CD4-positive, alpha-beta memory T cell (primary cell): ENCODE data around the gene PHF12. TPM values are rescaled to one million over a fixed set of nuclear protein-coding genes. Genes with fewer than 3 reads are reported as not detected.

Experiments
- CTCF ChIA-PET: fragments of 350-600 bp; sonication (Branson Sonifier 250); formaldehyde crosslinking; loops from one replicate; lab custom pipeline; 2021; ENCODE audit warnings: inconsistent platforms; ENCODE audit not compliant: partially characterized antibody; lab: Charles Lee
- POLR2A ChIA-PET: fragments of 350-600 bp; sonication (Branson Sonifier 250); formaldehyde crosslinking; loops from one replicate; lab custom pipeline; 2021; ENCODE audit not compliant: partially characterized antibody; lab: Charles Lee
- DNase-seq, 5 donors: peaks; one replicate each; pipeline versions ENCODE4 v3.0.0 to v3.0.0-alpha.2; 2020 to 2022; ENCODE audit warnings: mixed read lengths in 1 of 5
- H3K27ac ChIP-seq: one replicate; pipeline ENCODE4 v1.7.0; 2013; ENCODE audit warnings: low read depth, low read length
- H3K27me3 ChIP-seq: 2 replicates; pipeline ENCODE4 v1.7.0; 2013; ENCODE audit warnings: mild to moderate bottlenecking, low read length, moderate library complexity; ENCODE audit not compliant: insufficient read depth
- H3K36me3 ChIP-seq: 2 replicates; pipeline ENCODE4 v1.7.0; 2013; ENCODE audit warnings: mild to moderate bottlenecking, low read length, moderate library complexity; ENCODE audit not compliant: insufficient read depth
- H3K4me1 ChIP-seq: 2 replicates; pipeline ENCODE4 v1.7.0; 2013; ENCODE audit warnings: mild to moderate bottlenecking, low read length, moderate library complexity; ENCODE audit not compliant: insufficient read depth
- H3K4me3 ChIP-seq, 2 donors: one replicate each; pipeline ENCODE4 v1.7.0; 2013; ENCODE audit warnings: low read length in 2 of 2, mild to moderate bottlenecking in 1 of 2
- H3K9me3 ChIP-seq, 2 donors: one replicate each; pipeline ENCODE4 v1.7.0; 2013; ENCODE audit warnings: low read length in 2 of 2, control low read depth in 1 of 2; ENCODE audit not compliant: control insufficient read depth in 1 of 2
- H3K27ac Mint-ChIP-seq, 7 donors: one replicate each; pipeline ENCODE4 v1.8.0; 2020 to 2021; ENCODE audit warnings: mixed read lengths in 7 of 7, mild to moderate bottlenecking in 6 of 7, inconsistent platforms in 3 of 7, moderate library complexity in 3 of 7
- H3K27me3 Mint-ChIP-seq, 2 donors: one replicate each; pipeline ENCODE4 v1.8.0; 2020 to 2021; ENCODE audit warnings: mixed read lengths in 2 of 2
- H3K36me3 Mint-ChIP-seq, 2 donors: one replicate each; pipeline ENCODE4 v1.8.0; 2020 to 2021; ENCODE audit warnings: mixed read lengths in 2 of 2, inconsistent platforms in 1 of 2, mild to moderate bottlenecking in 1 of 2
- H3K4me1 Mint-ChIP-seq, 4 donors: one replicate each; pipeline ENCODE4 v1.8.0; 2020 to 2021; ENCODE audit warnings: mixed read lengths in 4 of 4, mild to moderate bottlenecking in 1 of 4
- H3K4me3 Mint-ChIP-seq, 8 donors: one replicate each; pipeline ENCODE4 v1.8.0; 2020 to 2021; ENCODE audit warnings: mixed read lengths in 8 of 8, mild to moderate bottlenecking in 7 of 8, moderate library complexity in 6 of 8, inconsistent platforms in 3 of 8
- H3K9me3 Mint-ChIP-seq, 8 donors: one replicate each; pipeline ENCODE4 v1.8.0; 2020 to 2021; ENCODE audit warnings: mixed read lengths in 8 of 8, mild to moderate bottlenecking in 5 of 8, inconsistent platforms in 3 of 8, moderate library complexity in 1 of 8
- intact Hi-C: fragments of 100-400 bp; cut with micrococcal nuclease; formaldehyde crosslinking; loops from one replicate; pipeline ENCODE4 v1.15.1; 2023
- polyA plus RNA-seq, 2 donors: library from polyadenylated mRNA; unstranded; fragments of 300-500 nt; fragmentation: Illumina TruSeq; gene quantifications; one replicate each; pipeline ENCODE4 v1.2.3, GENCODE V29; 2021
- total RNA-seq, 2 experiments: library from RNA; stranded (reverse); gene quantifications; one replicate each; pipeline ENCODE4 v1.2.3, GENCODE V29; 2021

PHF12 gene
- total and polyA plus RNA-seq, 4 experiments from 2014 or later: 5.0 to 135 (median 68.7) TPM

GRCh38 chr17:28992625-28993600 is 41.6 kb upstream of the PHF12 start:
- no peaks in the 10 kb centered on the region for H3K36me3 ChIP-seq
- intact Hi-C loops: no loop called here
- no peak overlapping the region for H3K4me3 Mint-ChIP-seq
- peaks cover 5 to 21% of the 10 kb centered on the region in 2 donors for H3K27me3 Mint-ChIP-seq
- H3K9me3 Mint-ChIP-seq: no peaks in the 10 kb centered on the region
- POLR2A ChIA-PET: no interaction called here
- no peak overlapping the region for H3K4me3 ChIP-seq
- no peaks in the 10 kb centered on the region for H3K9me3 ChIP-seq
- no peak for DNase-seq
- no peaks in the 10 kb centered on the region for H3K27me3 ChIP-seq
- H3K4me1 Mint-ChIP-seq: no peaks in the 10 kb centered on the region
- H3K4me1 ChIP-seq: no peaks in the 10 kb centered on the region
- no peak overlapping the region for H3K27ac ChIP-seq
- peak overlapping the region in 2 of 7 donors; percentile 41 to 63 for H3K27ac Mint-ChIP-seq
- H3K36me3 Mint-ChIP-seq: no peaks in the 10 kb centered on the region
- CTCF ChIA-PET: interaction anchor here (0.7 kb wide), 1 partner anchor 124 kb away, joined by 3 read pairs; no protein-coding TSS in a partner anchor

- no peaks in the 10 kb centered on the region for H3K36me3 ChIP-seq
- no peaks in the 10 kb centered on the region for H3K4me1 Mint-ChIP-seq
- H3K27ac Mint-ChIP-seq: no peak overlapping the region
- ChIA-PET CTCF (interaction anchor here (1.2 kb wide), 1 partner anchor 26 kb away, joined by 3 read pairs; no protein-coding TSS in a partner anchor), POLR2A (no interaction called here)
- H3K4me3 Mint-ChIP-seq: no peak overlapping the region
- no peaks in the 10 kb centered on the region for H3K9me3 Mint-ChIP-seq
- H3K27me3 Mint-ChIP-seq: peaks cover 4 to 18% of the 10 kb centered on the region in 2 donors
- no peaks in the 10 kb centered on the region for H3K9me3 ChIP-seq
- no peak for DNase-seq
- H3K4me3 ChIP-seq: no peak overlapping the region
- H3K36me3 Mint-ChIP-seq: no peaks in the 10 kb centered on the region
- no peak overlapping the region for H3K27ac ChIP-seq
- intact Hi-C loops: no loop called here
- no peaks in the 10 kb centered on the region for H3K4me1 ChIP-seq
- no peaks in the 10 kb centered on the region for H3K27me3 ChIP-seq
Measured at GRCh38 chr17:28992185-28992584, 40.9 kb upstream of the PHF12 start.

GRCh38 chr17:28991779-28992178 is 40.5 kb upstream of the PHF12 start:
- ChIA-PET CTCF (interaction anchor here (1.2 kb wide), 1 partner anchor 26 kb away, joined by 3 read pairs; no protein-coding TSS in a partner anchor), POLR2A (no interaction called here)
- no peaks in the 10 kb centered on the region for H3K27me3 ChIP-seq
- H3K4me1 ChIP-seq: no peaks in the 10 kb centered on the region
- no peak for DNase-seq
- no peak overlapping the region for H3K4me3 ChIP-seq
- H3K9me3 Mint-ChIP-seq: no peaks in the 10 kb centered on the region
- H3K36me3 ChIP-seq: no peaks in the 10 kb centered on the region
- no peak overlapping the region for H3K4me3 Mint-ChIP-seq
- H3K9me3 ChIP-seq: no peaks in the 10 kb centered on the region
- no peaks in the 10 kb centered on the region for H3K4me1 Mint-ChIP-seq
- H3K27ac ChIP-seq: no peak overlapping the region
- intact Hi-C loops: no loop called here
- no peaks in the 10 kb centered on the region for H3K36me3 Mint-ChIP-seq
- H3K27ac Mint-ChIP-seq: no peak overlapping the region
- H3K27me3 Mint-ChIP-seq: peaks cover 2 to 14% of the 10 kb centered on the region in 2 donors

- H3K9me3 Mint-ChIP-seq: no peaks in the 10 kb centered on the region
- H3K27ac ChIP-seq: no peak overlapping the region
- H3K36me3 ChIP-seq: no peaks in the 10 kb centered on the region
- ChIA-PET POLR2A (no interaction called here), CTCF (no interaction called here)
- no peak overlapping the region for H3K4me3 Mint-ChIP-seq
- no peak overlapping the region for H3K27ac Mint-ChIP-seq
- no peak for DNase-seq
- intact Hi-C loops: no loop called here
- peaks cover under 1% of the 10 kb centered on the region for H3K4me1 ChIP-seq
- no peaks in the 10 kb centered on the region for H3K27me3 ChIP-seq
- H3K36me3 Mint-ChIP-seq: no peaks in the 10 kb centered on the region
- peaks cover 0 to 8% of the 10 kb centered on the region in 2 donors for H3K27me3 Mint-ChIP-seq
- H3K4me1 Mint-ChIP-seq: peaks cover 0 to 4% (median 0%) of the 10 kb centered on the region in 4 donors
- H3K4me3 ChIP-seq: no peak overlapping the region
- no peaks in the 10 kb centered on the region for H3K9me3 ChIP-seq
Measured at GRCh38 chr17:28989028-28989427, 37.7 kb upstream of the PHF12 start.

- Histone ChIP-seq H3K4me1 (peaks cover 7% of the 10 kb centered on the region), H3K27me3 (no peaks in the 10 kb centered on the region), H3K27ac (no peak overlapping the region), H3K4me3 (no peak overlapping the region), H3K36me3 (no peaks in the 10 kb centered on the region), H3K9me3 (no peaks in the 10 kb centered on the region)
- intact Hi-C loops: no loop called here
- no peaks in the 10 kb centered on the region for H3K36me3 Mint-ChIP-seq
- no peak for DNase-seq
- CTCF ChIA-PET: no interaction called here
- POLR2A ChIA-PET: no interaction called here
- H3K4me1 Mint-ChIP-seq: peaks cover 2 to 9% (median 3%) of the 10 kb centered on the region in 4 donors
- peaks cover 0 to 6% of the 10 kb centered on the region in 2 donors for H3K27me3 Mint-ChIP-seq
- H3K27ac Mint-ChIP-seq: peak overlapping the region in 1 of 7 donors; percentile 55
- H3K9me3 Mint-ChIP-seq: no peaks in the 10 kb centered on the region
- no peak overlapping the region for H3K4me3 Mint-ChIP-seq
Measured at GRCh38 chr17:28988475-28988874, 37.2 kb upstream of the PHF12 start.

GRCh38 chr17:28986714-28987655 is 35.7 kb upstream of the PHF12 start:
- Mint-ChIP-seq H3K4me3 (no peak overlapping the region), H3K27ac (no peak overlapping the region), H3K36me3 (no peaks in the 10 kb centered on the region), H3K4me1 (peaks cover 17 to 24% (median 18%) of the 10 kb centered on the region in 4 donors), H3K27me3 (peaks cover 0 to 2% of the 10 kb centered on the region in 2 donors), H3K9me3 (no peaks in the 10 kb centered on the region)
- ChIA-PET CTCF (interaction anchor here (1.5 to 1.8 kb wide), 2 partner anchors 22 to 125 kb away, joined by 3 to 5 read pairs; no protein-coding TSS in a partner anchor), POLR2A (no interaction called here)
- Histone ChIP-seq H3K4me3 (no peak overlapping the region), H3K27ac (no peak overlapping the region), H3K36me3 (no peaks in the 10 kb centered on the region), H3K27me3 (no peaks in the 10 kb centered on the region), H3K9me3 (no peaks in the 10 kb centered on the region), H3K4me1 (peaks cover 21% of the 10 kb centered on the region)
- DNase-seq: no peak
- intact Hi-C loops: no loop called here
